GM12878 (cell line): Measurements from ENCODE around the gene RNASEH2B.

Experiments used
- EP300 ChIP-seq, 2 experiments: fragments of 150-350 bp in 1 of 2; IDR thresholded peaks; 2 replicates each; pipeline ENCODE4 v1.6.1; 2011 to 2012; ENCODE audit warnings: low read depth in 2 of 2, low read length in 2 of 2, borderline replicate concordance in 1 of 2, improper control_type of control experiment in 1 of 2, inconsistent platforms in 1 of 2; ENCODE audit not compliant: control insufficient read depth in 1 of 2
- SREBF2 ChIP-seq: IDR thresholded peaks from 2 replicates; pipeline ENCODE4 v1.6.1; 2012; ENCODE audit warnings: mild to moderate bottlenecking, low read length
- TBL1XR1 ChIP-seq: IDR thresholded peaks from 2 replicates; pipeline ENCODE4 v1.6.1; 2012; ENCODE audit warnings: low read depth, low read length, improper control_type of control experiment
- ZBED1 ChIP-seq: IDR thresholded peaks from 2 replicates; pipeline ENCODE4 v1.6.1; 2016; ENCODE audit warnings: borderline replicate concordance
- TF ChIP-seq, protein P1 (sequence below): IDR thresholded peaks from 2 replicates; pipeline ENCODE4 v1.6.1; 2011; ENCODE audit warnings: borderline replicate concordance, low read depth, mild to moderate bottlenecking, moderate library complexity, mixed read lengths, low read length; ENCODE audit not compliant: insufficient read depth; ENCODE audit errors: extremely low read length
- TF ChIP-seq, protein P2 (sequence below), 3 experiments: IDR thresholded peaks in 2 of 3; conservative IDR thresholded peaks in 1 of 3; 2 replicates each; pipeline ENCODE4 v1.5.1; 2011; ENCODE audit warnings: low read depth in 3 of 3, low read length in 3 of 3, mild to moderate bottlenecking in 3 of 3, control low read depth in 2 of 3, moderate library complexity in 2 of 3, inconsistent platforms in 1 of 3, mixed read lengths in 1 of 3; ENCODE audit not compliant: control insufficient read depth in 2 of 3, insufficient read depth in 1 of 3; ENCODE audit errors: extremely low read depth in 1 of 3
- TF ChIP-seq, protein P3 (sequence below): IDR thresholded peaks from 2 replicates; pipeline ENCODE4 v1.6.1; 2012; ENCODE audit warnings: low read length, inconsistent platforms

DNA sequence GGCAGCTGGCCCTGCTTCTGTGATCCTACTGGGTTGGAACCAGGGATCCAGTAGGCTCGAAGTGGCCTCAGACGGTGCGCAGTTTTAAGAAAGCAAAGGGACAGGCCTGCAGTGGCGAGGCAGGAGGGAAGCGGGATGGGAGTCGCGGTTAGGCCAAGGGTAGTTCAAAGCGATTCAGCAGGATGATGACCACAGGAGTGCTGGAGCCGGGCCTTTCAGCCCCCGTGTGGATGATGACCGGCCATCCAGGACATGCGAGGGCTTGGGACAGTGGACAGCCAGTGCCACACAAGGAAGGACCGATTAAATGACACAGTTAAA lies 854 bp downstream of the RNASEH2B start:
- no peak for TF ChIP-seq ZBED1
- TF ChIP-seq EP300 (IDR thresholded peaks at IDR 0.05; ENCODE audit: borderline replicate concordance in 1 of 2, control insufficient read depth in 1 of 2, low read depth in 2 of 2, low read length in 2 of 2) = no peak
- TF ChIP-seq, protein P1, sequence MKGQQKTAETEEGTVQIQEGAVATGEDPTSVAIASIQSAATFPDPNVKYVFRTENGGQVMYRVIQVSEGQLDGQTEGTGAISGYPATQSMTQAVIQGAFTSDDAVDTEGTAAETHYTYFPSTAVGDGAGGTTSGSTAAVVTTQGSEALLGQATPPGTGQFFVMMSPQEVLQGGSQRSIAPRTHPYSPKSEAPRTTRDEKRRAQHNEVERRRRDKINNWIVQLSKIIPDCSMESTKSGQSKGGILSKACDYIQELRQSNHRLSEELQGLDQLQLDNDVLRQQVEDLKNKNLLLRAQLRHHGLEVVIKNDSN = no peak
- TF ChIP-seq, protein P2, sequence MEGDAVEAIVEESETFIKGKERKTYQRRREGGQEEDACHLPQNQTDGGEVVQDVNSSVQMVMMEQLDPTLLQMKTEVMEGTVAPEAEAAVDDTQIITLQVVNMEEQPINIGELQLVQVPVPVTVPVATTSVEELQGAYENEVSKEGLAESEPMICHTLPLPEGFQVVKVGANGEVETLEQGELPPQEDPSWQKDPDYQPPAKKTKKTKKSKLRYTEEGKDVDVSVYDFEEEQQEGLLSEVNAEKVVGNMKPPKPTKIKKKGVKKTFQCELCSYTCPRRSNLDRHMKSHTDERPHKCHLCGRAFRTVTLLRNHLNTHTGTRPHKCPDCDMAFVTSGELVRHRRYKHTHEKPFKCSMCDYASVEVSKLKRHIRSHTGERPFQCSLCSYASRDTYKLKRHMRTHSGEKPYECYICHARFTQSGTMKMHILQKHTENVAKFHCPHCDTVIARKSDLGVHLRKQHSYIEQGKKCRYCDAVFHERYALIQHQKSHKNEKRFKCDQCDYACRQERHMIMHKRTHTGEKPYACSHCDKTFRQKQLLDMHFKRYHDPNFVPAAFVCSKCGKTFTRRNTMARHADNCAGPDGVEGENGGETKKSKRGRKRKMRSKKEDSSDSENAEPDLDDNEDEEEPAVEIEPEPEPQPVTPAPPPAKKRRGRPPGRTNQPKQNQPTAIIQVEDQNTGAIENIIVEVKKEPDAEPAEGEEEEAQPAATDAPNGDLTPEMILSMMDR (IDR thresholded peaks at IDR 0.05 in 2 of 3, conservative IDR thresholded peaks at IDR 0.05 in 1 of 3; ENCODE audit: control insufficient read depth in 2 of 3, extremely low read depth in 1 of 3, insufficient read depth in 1 of 3, low read depth in 3 of 3, low read length in 3 of 3) = no peak
- TF ChIP-seq, protein P3, sequence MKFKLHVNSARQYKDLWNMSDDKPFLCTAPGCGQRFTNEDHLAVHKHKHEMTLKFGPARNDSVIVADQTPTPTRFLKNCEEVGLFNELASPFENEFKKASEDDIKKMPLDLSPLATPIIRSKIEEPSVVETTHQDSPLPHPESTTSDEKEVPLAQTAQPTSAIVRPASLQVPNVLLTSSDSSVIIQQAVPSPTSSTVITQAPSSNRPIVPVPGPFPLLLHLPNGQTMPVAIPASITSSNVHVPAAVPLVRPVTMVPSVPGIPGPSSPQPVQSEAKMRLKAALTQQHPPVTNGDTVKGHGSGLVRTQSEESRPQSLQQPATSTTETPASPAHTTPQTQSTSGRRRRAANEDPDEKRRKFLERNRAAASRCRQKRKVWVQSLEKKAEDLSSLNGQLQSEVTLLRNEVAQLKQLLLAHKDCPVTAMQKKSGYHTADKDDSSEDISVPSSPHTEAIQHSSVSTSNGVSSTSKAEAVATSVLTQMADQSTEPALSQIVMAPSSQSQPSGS = no peak
- TF ChIP-seq SREBF2 = no peak
- TF ChIP-seq TBL1XR1 = no peak
